Measurements from ENCODE around the gene UBTF.

DNA sequence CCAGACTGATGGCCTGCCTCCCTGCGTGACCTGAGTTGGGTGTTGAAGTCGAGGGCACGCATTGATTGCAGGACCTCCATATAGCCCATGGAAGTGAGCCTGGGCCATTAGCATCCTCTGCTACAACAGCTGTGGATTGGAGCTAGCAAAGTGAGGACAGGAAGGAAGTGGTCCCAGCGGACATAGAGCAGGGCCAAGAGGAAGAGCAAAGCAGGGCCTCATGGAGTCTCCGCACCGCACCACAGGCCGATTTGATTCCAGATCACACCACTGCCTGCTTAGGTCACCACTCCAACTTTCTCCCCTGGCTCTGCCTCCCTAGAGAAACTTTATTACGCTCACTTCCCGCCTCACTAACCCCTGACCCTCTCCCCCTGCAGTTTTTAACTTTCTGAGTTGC lies 10.7 kb upstream of the UBTF start:
- TF ChIP-seq EZH2 (IDR thresholded peaks at IDR 0.05; ENCODE audit: borderline replicate concordance, insufficient read depth, low read depth, low read length, poor library complexity, severe bottlenecking): no peak
- TF ChIP-seq, protein P1, sequence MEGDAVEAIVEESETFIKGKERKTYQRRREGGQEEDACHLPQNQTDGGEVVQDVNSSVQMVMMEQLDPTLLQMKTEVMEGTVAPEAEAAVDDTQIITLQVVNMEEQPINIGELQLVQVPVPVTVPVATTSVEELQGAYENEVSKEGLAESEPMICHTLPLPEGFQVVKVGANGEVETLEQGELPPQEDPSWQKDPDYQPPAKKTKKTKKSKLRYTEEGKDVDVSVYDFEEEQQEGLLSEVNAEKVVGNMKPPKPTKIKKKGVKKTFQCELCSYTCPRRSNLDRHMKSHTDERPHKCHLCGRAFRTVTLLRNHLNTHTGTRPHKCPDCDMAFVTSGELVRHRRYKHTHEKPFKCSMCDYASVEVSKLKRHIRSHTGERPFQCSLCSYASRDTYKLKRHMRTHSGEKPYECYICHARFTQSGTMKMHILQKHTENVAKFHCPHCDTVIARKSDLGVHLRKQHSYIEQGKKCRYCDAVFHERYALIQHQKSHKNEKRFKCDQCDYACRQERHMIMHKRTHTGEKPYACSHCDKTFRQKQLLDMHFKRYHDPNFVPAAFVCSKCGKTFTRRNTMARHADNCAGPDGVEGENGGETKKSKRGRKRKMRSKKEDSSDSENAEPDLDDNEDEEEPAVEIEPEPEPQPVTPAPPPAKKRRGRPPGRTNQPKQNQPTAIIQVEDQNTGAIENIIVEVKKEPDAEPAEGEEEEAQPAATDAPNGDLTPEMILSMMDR (IDR thresholded peaks at IDR 0.05): no peak

All from B cell (primary cell).